Measurements from ENCODE around the gene ANKRD27. TPM values are rescaled to one million over a fixed set of nuclear protein-coding genes. Genes with fewer than 3 reads are reported as not detected.
"Not testable (repeated sequence)": the region's sequence is repeated elsewhere in the genome, so short reads cannot be mapped to it uniquely, and the experiment has no call there.

Gene ANKRD27
- total and polyA plus RNA-seq, 2 donors (not counting 1 experiment from before 2014, with no cell fraction given): 12.9 to 43.8 TPM

GRCh38 chr19:32573492-32573794 is 101.5 kb downstream of the ANKRD27 start:
- TF ChIP-seq, protein P1, sequence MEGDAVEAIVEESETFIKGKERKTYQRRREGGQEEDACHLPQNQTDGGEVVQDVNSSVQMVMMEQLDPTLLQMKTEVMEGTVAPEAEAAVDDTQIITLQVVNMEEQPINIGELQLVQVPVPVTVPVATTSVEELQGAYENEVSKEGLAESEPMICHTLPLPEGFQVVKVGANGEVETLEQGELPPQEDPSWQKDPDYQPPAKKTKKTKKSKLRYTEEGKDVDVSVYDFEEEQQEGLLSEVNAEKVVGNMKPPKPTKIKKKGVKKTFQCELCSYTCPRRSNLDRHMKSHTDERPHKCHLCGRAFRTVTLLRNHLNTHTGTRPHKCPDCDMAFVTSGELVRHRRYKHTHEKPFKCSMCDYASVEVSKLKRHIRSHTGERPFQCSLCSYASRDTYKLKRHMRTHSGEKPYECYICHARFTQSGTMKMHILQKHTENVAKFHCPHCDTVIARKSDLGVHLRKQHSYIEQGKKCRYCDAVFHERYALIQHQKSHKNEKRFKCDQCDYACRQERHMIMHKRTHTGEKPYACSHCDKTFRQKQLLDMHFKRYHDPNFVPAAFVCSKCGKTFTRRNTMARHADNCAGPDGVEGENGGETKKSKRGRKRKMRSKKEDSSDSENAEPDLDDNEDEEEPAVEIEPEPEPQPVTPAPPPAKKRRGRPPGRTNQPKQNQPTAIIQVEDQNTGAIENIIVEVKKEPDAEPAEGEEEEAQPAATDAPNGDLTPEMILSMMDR (IDR thresholded peaks at IDR 0.05): no peak
- no peak for TF ChIP-seq EZH2 (IDR thresholded peaks at IDR 0.05; ENCODE audit: borderline replicate concordance, insufficient read depth, low read depth, low read length, poor library complexity, severe bottlenecking)
- H3K9me3 Mint-ChIP-seq (ENCODE audit: insufficient read depth): no peaks in the 10 kb centered on the region
- H3K4me1 ChIP-seq (ENCODE audit: control insufficient read depth in 2 of 2, insufficient read depth in 2 of 2, low read length in 2 of 2): no peaks in the 10 kb centered on the region
- no peaks in the 10 kb centered on the region for H3K79me2 ChIP-seq (ENCODE audit: control insufficient read depth, insufficient read depth, low read length)
- H3K27ac Mint-ChIP-seq: no peak overlapping the region
- no peak overlapping the region for H3K4me3 Mint-ChIP-seq
- H3K9me3 ChIP-seq (ENCODE audit: control extremely low read depth in 1 of 3, control insufficient read depth in 2 of 3, insufficient read depth in 1 of 3, low read length in 2 of 3): peaks cover 0 to 10% (median 0%) of the 10 kb centered on the region in 3 donors
- no peak overlapping the region for H3K27ac ChIP-seq (ENCODE audit: low read length in 2 of 2)
- intact Hi-C loops (cut with micrococcal nuclease): loop anchor here (10.0 kb wide), 1 partner anchor 1789 kb away; no protein-coding TSS in a partner anchor
- H3K4me2 ChIP-seq (replicated peaks; ENCODE audit: low read depth, low read length, poor library complexity, severe bottlenecking): no peak overlapping the region
- H3K27me3 Mint-ChIP-seq: peaks cover 31% of the 10 kb centered on the region
- H3K27me3 ChIP-seq (replicated peaks in 1 of 4; ENCODE audit: control extremely low read depth in 1 of 4, control insufficient read depth in 3 of 4, insufficient read depth in 4 of 4, low read length in 3 of 4): peaks cover 0 to 11% (median 4%) of the 10 kb centered on the region in 4 experiments
- no peaks in the 10 kb centered on the region for H3K4me1 Mint-ChIP-seq
- H4K20me1 ChIP-seq (ENCODE audit: control insufficient read depth, insufficient read depth, low read length, poor library complexity, severe bottlenecking): no peaks in the 10 kb centered on the region
- ATAC-seq (ENCODE audit: low read depth): no peak
- no peak overlapping the region for H3K9ac ChIP-seq (ENCODE audit: low read length)
- POLR2A ChIA-PET: no interaction called here
- no peaks in the 10 kb centered on the region for H3K36me3 ChIP-seq (replicated peaks in 1 of 2; ENCODE audit: control extremely low read depth in 1 of 2, control insufficient read depth in 1 of 2, extremely low read depth in 1 of 2, insufficient read depth in 2 of 2, low read length in 1 of 2)
- no peak for DNase-seq
- no peak overlapping the region for H3K4me3 ChIP-seq (ENCODE audit: control extremely low read depth in 1 of 5, extremely low read depth in 1 of 5, insufficient read depth in 1 of 5, low read depth in 2 of 5, low read length in 4 of 5)
- no peak overlapping the region for H2AFZ ChIP-seq (ENCODE audit: insufficient read depth, low read depth, low read length, poor library complexity, severe bottlenecking)
- WGBS (ENCODE audit: insufficient coverage): 94% methylated on average over 2 of the region's 3 CpGs
- CTCF ChIA-PET: interaction anchor here (0.7 kb wide), 1 partner anchor 238 kb away, joined by 3 read pairs; no protein-coding TSS in a partner anchor

- H3K27ac ChIP-seq (ENCODE audit: low read length in 2 of 2); H3K79me2 ChIP-seq (ENCODE audit: control insufficient read depth, insufficient read depth, low read length); H3K4me1 Mint-ChIP-seq; H3K4me1 ChIP-seq (ENCODE audit: control insufficient read depth in 2 of 2, insufficient read depth in 2 of 2, low read length in 2 of 2); H4K20me1 ChIP-seq (ENCODE audit: control insufficient read depth, insufficient read depth, low read length, poor library complexity, severe bottlenecking); H3K36me3 ChIP-seq (replicated peaks in 1 of 2; ENCODE audit: control extremely low read depth in 1 of 2, control insufficient read depth in 1 of 2, extremely low read depth in 1 of 2, insufficient read depth in 2 of 2, low read length in 1 of 2); H3K4me3 Mint-ChIP-seq; DNase-seq; H3K9me3 Mint-ChIP-seq (ENCODE audit: insufficient read depth); H3K4me2 ChIP-seq (replicated peaks; ENCODE audit: low read depth, low read length, poor library complexity, severe bottlenecking); POLR2A ChIA-PET; H2AFZ ChIP-seq (ENCODE audit: insufficient read depth, low read depth, low read length, poor library complexity, severe bottlenecking); ATAC-seq (ENCODE audit: low read depth); H3K9ac ChIP-seq (ENCODE audit: low read length); H3K4me3 ChIP-seq (ENCODE audit: control extremely low read depth in 1 of 5, extremely low read depth in 1 of 5, insufficient read depth in 1 of 5, low read depth in 2 of 5, low read length in 4 of 5); H3K27ac Mint-ChIP-seq: not testable (repeated sequence)
- H3K9me3 ChIP-seq (ENCODE audit: control extremely low read depth in 1 of 3, control insufficient read depth in 2 of 3, insufficient read depth in 1 of 3, low read length in 2 of 3): peaks cover 0 to 10% (median 0%) of the 10 kb centered on the region in 3 donors
- CTCF ChIA-PET: interaction anchor here (0.7 kb wide), 1 partner anchor 237 kb away, joined by 3 read pairs; no protein-coding TSS in a partner anchor
- peaks cover 0 to 11% (median 4%) of the 10 kb centered on the region in 4 experiments for H3K27me3 ChIP-seq (replicated peaks in 1 of 4; ENCODE audit: control extremely low read depth in 1 of 4, control insufficient read depth in 3 of 4, insufficient read depth in 4 of 4, low read length in 3 of 4)
- H3K27me3 Mint-ChIP-seq: peaks cover 31% of the 10 kb centered on the region
- intact Hi-C loops (cut with micrococcal nuclease): loop anchor here (10.0 kb wide), 1 partner anchor 1788 kb away; no protein-coding TSS in a partner anchor
- WGBS (ENCODE audit: insufficient coverage): 75% methylated on average over 10 of the region's 21 CpGs
Observed at GRCh38 chr19:32572700-32573491, 102.1 kb downstream of the ANKRD27 start.

DNA sequence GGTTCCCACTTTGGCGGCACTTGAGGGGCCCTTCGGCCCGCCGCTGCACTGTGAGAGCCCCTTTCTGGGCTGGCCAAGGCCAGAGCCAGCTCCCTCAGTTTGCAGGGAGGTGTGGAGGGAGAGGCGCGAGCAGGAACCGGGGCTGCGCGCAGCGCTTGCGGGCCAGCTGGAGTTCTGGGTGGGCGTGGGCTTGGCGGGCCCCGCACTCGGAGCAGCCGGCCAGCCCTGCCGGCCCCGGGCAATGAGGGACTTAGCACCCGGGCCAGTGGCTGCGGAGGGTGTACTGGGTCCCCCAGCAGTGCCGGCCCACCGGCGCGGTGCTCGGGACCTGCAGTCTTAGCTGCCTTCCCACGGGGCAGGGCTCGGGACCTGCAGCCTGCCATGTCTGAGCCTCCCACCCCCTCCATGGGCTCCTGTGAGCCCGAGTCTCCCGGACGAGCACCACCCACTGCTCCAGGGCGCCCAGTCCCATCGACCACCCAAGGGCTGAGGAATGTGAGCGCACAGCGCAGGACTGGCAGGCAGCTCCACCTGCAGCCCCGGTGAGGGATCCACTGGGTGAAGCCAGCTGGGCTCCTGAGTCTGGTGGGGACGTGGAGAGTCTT is 103.4 kb downstream of the ANKRD27 start:
- H3K4me1 Mint-ChIP-seq; ATAC-seq (ENCODE audit: low read depth); H2AFZ ChIP-seq (ENCODE audit: insufficient read depth, low read depth, low read length, poor library complexity, severe bottlenecking); H3K4me1 ChIP-seq (ENCODE audit: control insufficient read depth in 2 of 2, insufficient read depth in 2 of 2, low read length in 2 of 2); H3K4me3 ChIP-seq (ENCODE audit: control extremely low read depth in 1 of 5, extremely low read depth in 1 of 5, insufficient read depth in 1 of 5, low read depth in 2 of 5, low read length in 4 of 5); H3K27ac ChIP-seq (ENCODE audit: low read length in 2 of 2); DNase-seq; POLR2A ChIA-PET; H3K27ac Mint-ChIP-seq; H4K20me1 ChIP-seq (ENCODE audit: control insufficient read depth, insufficient read depth, low read length, poor library complexity, severe bottlenecking); H3K9me3 Mint-ChIP-seq (ENCODE audit: insufficient read depth); H3K4me3 Mint-ChIP-seq; H3K9ac ChIP-seq (ENCODE audit: low read length); H3K79me2 ChIP-seq (ENCODE audit: control insufficient read depth, insufficient read depth, low read length); H3K4me2 ChIP-seq (replicated peaks; ENCODE audit: low read depth, low read length, poor library complexity, severe bottlenecking); H3K36me3 ChIP-seq (replicated peaks in 1 of 2; ENCODE audit: control extremely low read depth in 1 of 2, control insufficient read depth in 1 of 2, extremely low read depth in 1 of 2, insufficient read depth in 2 of 2, low read length in 1 of 2): not testable (repeated sequence)
- H3K27me3 Mint-ChIP-seq: peaks cover 28% of the 10 kb centered on the region
- WGBS (ENCODE audit: insufficient coverage): 81% methylated on average over 7 of the region's 36 CpGs
- intact Hi-C loops (cut with micrococcal nuclease): loop anchor here (10.0 kb wide), 1 partner anchor 1787 kb away; no protein-coding TSS in a partner anchor
- Histone ChIP-seq H3K9me3 (ENCODE audit: control extremely low read depth in 1 of 3, control insufficient read depth in 2 of 3, insufficient read depth in 1 of 3, low read length in 2 of 3) (peaks cover 0 to 10% (median 0%) of the 10 kb centered on the region in 3 donors), H3K27me3 (replicated peaks in 1 of 4; ENCODE audit: control extremely low read depth in 1 of 4, control insufficient read depth in 3 of 4, insufficient read depth in 4 of 4, low read length in 3 of 4) (peaks cover 0 to 11% (median 4%) of the 10 kb centered on the region in 4 experiments)
- CTCF ChIA-PET: interaction anchor here (1.7 kb wide), 1 partner anchor 1889 kb away, joined by 5 read pairs; no protein-coding TSS in a partner anchor
